Ishikawa (cell line): ENCODE data around the gene GRID1.

Source experiments
- CEBPB ChIP-seq: IDR thresholded peaks from 2 replicates; pipeline ENCODE4 v1.6.1; 2012
- CREB1 ChIP-seq: IDR thresholded peaks from 2 replicates; pipeline ENCODE4 v1.6.1; 2012; ENCODE audit warnings: low read depth
- EGR1 ChIP-seq: IDR thresholded peaks from 2 replicates; pipeline ENCODE4 v1.6.1; 2012
- EP300 ChIP-seq: IDR thresholded peaks from 2 replicates; pipeline ENCODE4 v1.6.1; 2012; ENCODE audit warnings: borderline replicate concordance
- FOXM1 ChIP-seq: IDR thresholded peaks from 2 replicates; pipeline ENCODE4 v1.6.1; 2012; ENCODE audit warnings: low read depth, borderline replicate concordance
- NFIC ChIP-seq: IDR thresholded peaks from 2 replicates; pipeline ENCODE4 v1.6.1; 2012
- RAD21 ChIP-seq: IDR thresholded peaks from 2 replicates; pipeline ENCODE4 v1.6.1; 2012; ENCODE audit warnings: low read depth
- TAF1 ChIP-seq: IDR thresholded peaks from 2 replicates; pipeline ENCODE4 v1.6.1; 2012; ENCODE audit warnings: low read depth, mild to moderate bottlenecking
- TCF12 ChIP-seq: IDR thresholded peaks from 2 replicates; pipeline ENCODE4 v1.6.1; 2012; ENCODE audit warnings: low read depth
- TEAD4 ChIP-seq: IDR thresholded peaks from 2 replicates; pipeline ENCODE4 v1.6.1; 2012
- YY1 ChIP-seq: IDR thresholded peaks from 2 replicates; pipeline ENCODE4 v1.6.1; 2012; ENCODE audit warnings: low read depth
- ZBTB7A ChIP-seq: IDR thresholded peaks from 2 replicates; pipeline ENCODE4 v1.6.1; 2012; ENCODE audit warnings: low read depth
- TF ChIP-seq, protein P1 (sequence below): IDR thresholded peaks from 2 replicates; pipeline ENCODE4 v1.6.1; 2012; ENCODE audit warnings: low read depth, mild to moderate bottlenecking
- TF ChIP-seq, protein P2 (sequence below): IDR thresholded peaks from 2 replicates; pipeline ENCODE4 v1.6.1; 2012
- TF ChIP-seq, protein P3 (sequence below): IDR thresholded peaks from 2 replicates; pipeline ENCODE4 v1.6.1; 2012

The GRID1 gene

DNA sequence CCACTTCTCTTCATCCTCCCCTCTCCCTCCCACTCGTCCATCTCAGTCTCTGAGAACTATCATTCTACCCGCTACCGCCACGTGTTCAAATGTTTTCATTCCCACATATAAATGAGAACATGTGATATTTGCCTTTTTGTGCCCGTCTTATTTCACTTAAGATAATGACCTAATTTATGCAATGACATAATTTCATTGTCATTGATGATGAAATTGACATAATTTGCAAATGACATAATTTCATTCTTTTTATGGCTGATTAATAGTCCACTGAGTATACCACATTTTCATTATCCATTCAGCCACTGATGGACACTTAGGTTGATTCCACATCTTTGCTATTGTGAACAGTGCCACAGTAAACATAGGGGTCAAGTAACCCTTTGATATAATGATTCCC is 292.3 kb downstream of the GRID1 start:
- TF ChIP-seq YY1, result no peak
- TF ChIP-seq TAF1, result no peak
- TF ChIP-seq TCF12, result no peak
- no peak for TF ChIP-seq CEBPB
- TF ChIP-seq, protein P1, sequence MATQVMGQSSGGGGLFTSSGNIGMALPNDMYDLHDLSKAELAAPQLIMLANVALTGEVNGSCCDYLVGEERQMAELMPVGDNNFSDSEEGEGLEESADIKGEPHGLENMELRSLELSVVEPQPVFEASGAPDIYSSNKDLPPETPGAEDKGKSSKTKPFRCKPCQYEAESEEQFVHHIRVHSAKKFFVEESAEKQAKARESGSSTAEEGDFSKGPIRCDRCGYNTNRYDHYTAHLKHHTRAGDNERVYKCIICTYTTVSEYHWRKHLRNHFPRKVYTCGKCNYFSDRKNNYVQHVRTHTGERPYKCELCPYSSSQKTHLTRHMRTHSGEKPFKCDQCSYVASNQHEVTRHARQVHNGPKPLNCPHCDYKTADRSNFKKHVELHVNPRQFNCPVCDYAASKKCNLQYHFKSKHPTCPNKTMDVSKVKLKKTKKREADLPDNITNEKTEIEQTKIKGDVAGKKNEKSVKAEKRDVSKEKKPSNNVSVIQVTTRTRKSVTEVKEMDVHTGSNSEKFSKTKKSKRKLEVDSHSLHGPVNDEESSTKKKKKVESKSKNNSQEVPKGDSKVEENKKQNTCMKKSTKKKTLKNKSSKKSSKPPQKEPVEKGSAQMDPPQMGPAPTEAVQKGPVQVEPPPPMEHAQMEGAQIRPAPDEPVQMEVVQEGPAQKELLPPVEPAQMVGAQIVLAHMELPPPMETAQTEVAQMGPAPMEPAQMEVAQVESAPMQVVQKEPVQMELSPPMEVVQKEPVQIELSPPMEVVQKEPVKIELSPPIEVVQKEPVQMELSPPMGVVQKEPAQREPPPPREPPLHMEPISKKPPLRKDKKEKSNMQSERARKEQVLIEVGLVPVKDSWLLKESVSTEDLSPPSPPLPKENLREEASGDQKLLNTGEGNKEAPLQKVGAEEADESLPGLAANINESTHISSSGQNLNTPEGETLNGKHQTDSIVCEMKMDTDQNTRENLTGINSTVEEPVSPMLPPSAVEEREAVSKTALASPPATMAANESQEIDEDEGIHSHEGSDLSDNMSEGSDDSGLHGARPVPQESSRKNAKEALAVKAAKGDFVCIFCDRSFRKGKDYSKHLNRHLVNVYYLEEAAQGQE, result no peak
- TF ChIP-seq EGR1, result no peak
- TF ChIP-seq RAD21, result no peak
- no peak for TF ChIP-seq EP300
- TF ChIP-seq, protein P2, sequence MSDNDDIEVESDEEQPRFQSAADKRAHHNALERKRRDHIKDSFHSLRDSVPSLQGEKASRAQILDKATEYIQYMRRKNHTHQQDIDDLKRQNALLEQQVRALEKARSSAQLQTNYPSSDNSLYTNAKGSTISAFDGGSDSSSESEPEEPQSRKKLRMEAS, result no peak
- no peak for TF ChIP-seq CREB1
- no peak for TF ChIP-seq FOXM1
- TF ChIP-seq NFIC, result no peak
- TF ChIP-seq TEAD4, result no peak
- no peak for TF ChIP-seq ZBTB7A
- TF ChIP-seq, protein P3, sequence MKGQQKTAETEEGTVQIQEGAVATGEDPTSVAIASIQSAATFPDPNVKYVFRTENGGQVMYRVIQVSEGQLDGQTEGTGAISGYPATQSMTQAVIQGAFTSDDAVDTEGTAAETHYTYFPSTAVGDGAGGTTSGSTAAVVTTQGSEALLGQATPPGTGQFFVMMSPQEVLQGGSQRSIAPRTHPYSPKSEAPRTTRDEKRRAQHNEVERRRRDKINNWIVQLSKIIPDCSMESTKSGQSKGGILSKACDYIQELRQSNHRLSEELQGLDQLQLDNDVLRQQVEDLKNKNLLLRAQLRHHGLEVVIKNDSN, result no peak

DNA sequence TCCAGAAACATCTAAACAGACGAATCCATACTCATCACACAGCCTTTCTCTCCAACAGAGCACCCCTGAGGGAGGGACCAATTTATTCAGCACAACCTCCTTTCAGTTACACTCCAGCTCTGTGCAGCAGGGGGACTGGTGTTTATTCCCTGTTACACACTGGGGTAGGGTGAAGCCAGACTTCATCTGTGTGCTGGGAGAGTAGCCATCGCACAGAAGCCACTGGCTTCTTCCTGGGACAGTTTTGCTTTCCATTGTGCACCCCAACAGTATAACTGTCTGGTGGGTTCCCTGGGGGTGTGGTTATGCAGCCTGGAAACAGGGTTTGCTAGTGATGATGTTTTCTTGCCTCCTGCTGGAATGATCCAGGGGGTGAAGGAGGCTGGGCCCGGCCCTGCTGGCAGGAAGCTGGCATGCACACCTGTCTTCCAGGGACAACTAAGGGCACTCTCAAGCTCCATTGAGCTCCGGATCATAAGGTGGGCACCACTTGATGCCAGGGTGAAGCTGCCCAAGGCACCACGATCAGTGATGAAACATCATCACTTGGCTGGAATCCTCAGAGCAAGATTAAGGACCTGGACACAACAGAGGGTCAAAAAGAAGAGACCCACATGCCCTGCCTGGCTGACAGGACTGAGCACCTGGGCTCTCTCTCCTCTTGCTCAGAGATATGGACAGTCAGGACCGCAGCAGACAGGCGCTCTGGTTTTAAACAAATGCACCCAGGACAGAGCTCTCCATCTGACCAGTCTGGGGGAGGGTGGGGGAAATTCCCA is 293.2 kb downstream of the GRID1 start:
- TF ChIP-seq, protein P1, result no peak
- TF ChIP-seq NFIC (no peak), EGR1 (no peak), CEBPB (no peak), ZBTB7A (no peak), EP300 (no peak), TEAD4 (no peak), TCF12 (no peak), CREB1 (no peak), FOXM1 (no peak), YY1 (no peak), RAD21 (no peak)
- TF ChIP-seq, protein P2, result no peak

DNA sequence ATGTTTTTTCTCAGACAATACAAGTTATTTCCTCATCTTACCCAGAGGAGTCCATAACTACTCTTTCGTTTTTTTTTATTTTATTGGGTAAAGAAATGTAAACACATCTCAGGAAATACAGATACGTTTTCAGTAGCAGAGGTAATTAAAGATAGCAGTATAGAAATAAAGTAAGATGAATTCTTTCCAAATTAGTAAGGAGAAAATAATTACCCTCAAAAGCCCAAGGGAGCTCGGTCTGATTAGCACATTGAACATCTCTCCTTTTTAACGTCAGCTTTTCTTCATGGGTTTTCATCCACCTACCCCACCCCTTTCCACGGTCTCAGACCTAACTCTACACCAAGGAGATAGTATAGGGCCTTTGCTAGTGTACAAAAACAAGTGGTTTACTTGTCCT is 294.2 kb downstream of the GRID1 start:
- TF ChIP-seq EGR1, result no peak
- TF ChIP-seq, protein P1, result no peak
- TF ChIP-seq, protein P3, result no peak

DNA sequence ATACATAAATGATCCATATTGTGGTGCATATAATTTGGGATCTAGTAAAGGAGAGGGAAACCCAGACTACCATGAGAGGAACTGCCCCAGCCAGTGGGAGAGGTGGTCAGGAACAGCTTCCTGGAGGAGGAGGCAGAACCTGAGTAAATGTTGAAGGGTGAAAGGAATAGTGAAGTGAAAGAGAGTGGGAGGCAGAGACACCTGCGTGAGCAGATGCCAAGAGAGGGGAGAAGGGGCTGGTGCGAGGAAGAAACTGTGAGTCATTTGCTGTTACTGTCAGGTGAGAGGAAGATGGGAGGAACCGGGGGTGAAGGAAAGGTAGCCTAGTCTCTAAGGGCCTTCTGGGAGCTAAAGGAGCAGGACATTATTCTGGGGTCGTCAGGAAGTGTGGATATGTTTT is 294.8 kb downstream of the GRID1 start:
- no peak for TF ChIP-seq YY1
- TF ChIP-seq TAF1, result no peak
- TF ChIP-seq RAD21, result no peak
- TF ChIP-seq NFIC, result no peak
- TF ChIP-seq FOXM1, result no peak
- TF ChIP-seq, protein P2, result no peak
- TF ChIP-seq EGR1, result no peak
- no peak for TF ChIP-seq EP300
